Spleen (tissue), 11 donors: ENCODE results near the gene DKK3. TPM values are rescaled to one million over a fixed set of nuclear protein-coding genes. Genes with fewer than 3 reads are reported as not detected.

Experiments used
- DNase-seq: peaks from one replicate; pipeline ENCODE4 v3.0.0-alpha.2; 2020
- H3K27ac ChIP-seq, 8 donors: fragments of 200-600 bp; sonication (generic) in 7 of 8; 1 replicate in 4 of 8; 2 replicates in 4 of 8; pipeline versions ENCODE4 v1.5.0 to v1.8.0; 2016 to 2021; ENCODE audit warnings: inconsistent platforms in 4 of 8, mild to moderate bottlenecking in 4 of 8, moderate library complexity in 1 of 8
- H3K27me3 ChIP-seq, 7 donors: fragments of 200-600 bp; sonication (generic) in 6 of 7; replicated peaks in 1 of 7; 1 replicate in 4 of 7; 2 replicates in 3 of 7; pipeline versions ENCODE4 v1.5.0 to v1.8.0; 2016 to 2021; ENCODE audit warnings: inconsistent platforms in 3 of 7, mild to moderate bottlenecking in 1 of 7
- H3K36me3 ChIP-seq, 6 donors: fragments of 200-600 bp; sonication (generic) in 5 of 6; 1 replicate in 4 of 6; 2 replicates in 2 of 6; pipeline versions ENCODE4 v1.5.0 to v1.8.0; 2016 to 2021; ENCODE audit warnings: inconsistent platforms in 2 of 6
- H3K4me1 ChIP-seq, 6 donors: fragments of 200-600 bp; sonication (generic) in 5 of 6; 1 replicate in 3 of 6; 2 replicates in 3 of 6; pipeline versions ENCODE4 v1.5.0 to v1.8.0; 2016 to 2021; ENCODE audit warnings: inconsistent platforms in 3 of 6
- H3K4me3 ChIP-seq, 8 donors: fragments of 200-600 bp; sonication (generic) in 7 of 8; 1 replicate in 4 of 8; 2 replicates in 4 of 8; pipeline versions ENCODE4 v1.5.0 to v1.8.0; 2016 to 2021; ENCODE audit warnings: inconsistent platforms in 4 of 8, mild to moderate bottlenecking in 4 of 8, moderate library complexity in 2 of 8
- H3K9me3 ChIP-seq, 8 donors: fragments of 200-600 bp; sonication (generic) in 7 of 8; 1 replicate in 4 of 8; 2 replicates in 4 of 8; pipeline versions ENCODE4 v1.5.0 to v1.8.0; 2016 to 2021; ENCODE audit warnings: inconsistent platforms in 4 of 8
- CTCF ChIP-seq, 11 experiments: fragments of 200-600 bp in 7 of 11; fragments of 450-650 bp in 4 of 11; sonication (generic) in 4 of 11; IDR thresholded peaks in 8 of 11; conservative IDR thresholded peaks in 3 of 11; 1 replicate in 7 of 11; 2 replicates in 4 of 11; pipeline versions ENCODE4 v1.4.0 to v1.8.0; 2016 to 2021; ENCODE audit warnings: antibody characterized with exemption in 11 of 11, inconsistent platforms in 4 of 11, mild to moderate bottlenecking in 1 of 11
- POLR2A ChIP-seq, 3 donors: fragments of 450-650 bp; IDR thresholded peaks; one replicate each; pipeline ENCODE4 v1.5.1; 2017; ENCODE audit warnings: antibody characterized with exemption in 3 of 3, mild to moderate bottlenecking in 1 of 3
- POLR2AphosphoS5 ChIP-seq, 3 donors: sonication (generic); formaldehyde crosslinking; IDR thresholded peaks; one replicate each; pipeline ENCODE4 v1.5.1; 2017; ENCODE audit warnings: antibody characterized with exemption in 3 of 3
- WGBS, 5 donors: extraction: QIAGEN DNeasy Blood & Tissue Kit in 3 of 5; methylation state at CpG; one replicate each; pipeline versions ENCODE4 v1.1.5 to v1.1.7; 2013 to 2018; 5-methylcytosine and 5-hydroxymethylcytosine counted together
- intact Hi-C: fragments of 100-400 bp; cut with DNase I; formaldehyde crosslinking; loops from one replicate; pipeline ENCODE4 v1.15.0; 2023; ENCODE audit warnings: low total_unique reads
- polyA plus RNA-seq, 3 donors: library from polyadenylated mRNA; stranded (reverse); fragments of 200-250 nt; gene quantifications; one replicate each; pipeline ENCODE4 v1.2.1, GENCODE V29; 2013
- total RNA-seq, 7 donors: library from RNA; depleted of rRNA in 3 of 7; stranded (reverse); fragments of >200 nt in 3 of 7; fragmentation: NEBNext Ultra II Directional in 4 of 7; extraction: Animal tissue kit (Norgen Biotek cat#: 25700) in 4 of 7; gene quantifications; one replicate each; pipeline versions ENCODE4 v1.1.0 to v1.2.1, GENCODE V29; 2016 to 2021
- donor health status: healthy with polysubstance abuse.
- donor health status: DM: no; HTN: no; CAD: no; lungs with moderate emphysema.
- donor health status: DM: no; HTN: no; CAD: no.
- donor health status: Bipolar disorder and iron deficiency.
- donor health status: healthy.
- donor health status: DM: no; HTN: no; CAD: no.
- donor health status: DM: yes; HTN: yes; CAD: no.

The DKK3 gene
- total and polyA plus RNA-seq, 10 donors: 8.6 to 111 (median 45.9) TPM

GRCh38 chr11:11963067-11963466 lies 45.4 kb downstream of the DKK3 start:
- WGBS, 5 donors: 85 to 91% (median 88%) methylated on average over 7 of the region's 7 CpGs

GRCh38 chr11:11961399-11962028 lies 46.9 kb downstream of the DKK3 start:
- H3K27me3 ChIP-seq: peaks cover 0 to 10% (median 0%) of the 10 kb centered on the region in 7 donors
- no peak overlapping the region for H3K4me3 ChIP-seq
- peak overlapping the region in 1 of 8 donors; percentile 56 for H3K27ac ChIP-seq
- H3K9me3 ChIP-seq: no peaks in the 10 kb centered on the region
- intact Hi-C loops: no loop called here
- H3K36me3 ChIP-seq: peaks cover 0 to 24% (median 8%) of the 10 kb centered on the region in 6 donors
- 88 to 98% (median 96%) methylated on average over 3 of the region's 3 CpGs for WGBS, 5 donors
- peak; percentile 23 for DNase-seq
- no peak for TF ChIP-seq POLR2A (IDR thresholded peaks at IDR 0.05)
- TF ChIP-seq CTCF (IDR thresholded peaks at IDR 0.05 in 8 of 11, conservative IDR thresholded peaks at IDR 0.05 in 3 of 11): no peak
- TF ChIP-seq POLR2AphosphoS5 (IDR thresholded peaks at IDR 0.05): no peak
- peaks cover 0 to 20% (median 5%) of the 10 kb centered on the region in 6 donors for H3K4me1 ChIP-seq

More at GRCh38 chr11:11963067-11963466, 45.4 kb downstream of the DKK3 start:
- TF ChIP-seq CTCF (IDR thresholded peaks at IDR 0.05 in 8 of 11, conservative IDR thresholded peaks at IDR 0.05 in 3 of 11): no peak
- TF ChIP-seq POLR2A (IDR thresholded peaks at IDR 0.05): no peak
- TF ChIP-seq POLR2AphosphoS5 (IDR thresholded peaks at IDR 0.05): no peak
- Histone ChIP-seq H3K4me3 (no peak overlapping the region), H3K36me3 (peaks cover 0 to 9% (median 3%) of the 10 kb centered on the region in 6 donors), H3K27me3 (peaks cover 0 to 10% (median 0%) of the 10 kb centered on the region in 7 donors), H3K4me1 (peaks cover 0 to 20% (median 5%) of the 10 kb centered on the region in 6 donors), H3K27ac (no peak overlapping the region), H3K9me3 (no peaks in the 10 kb centered on the region)
- no peak for DNase-seq
- intact Hi-C loops: no loop called here

- 81 to 94% (median 87%) methylated on average over 1 of the region's 1 CpG for WGBS, 5 donors
- Histone ChIP-seq H3K4me1 (peaks cover 0 to 20% (median 5%) of the 10 kb centered on the region in 6 donors), H3K36me3 (peaks cover 0 to 32% (median 16%) of the 10 kb centered on the region in 6 donors), H3K27ac (peak overlapping the region in 1 of 8 donors; percentile 56), H3K9me3 (no peaks in the 10 kb centered on the region), H3K4me3 (no peak overlapping the region), H3K27me3 (peaks cover 0 to 10% (median 0%) of the 10 kb centered on the region in 7 donors)
- no peak for DNase-seq
- TF ChIP-seq CTCF (IDR thresholded peaks at IDR 0.05 in 8 of 11, conservative IDR thresholded peaks at IDR 0.05 in 3 of 11): no peak
- intact Hi-C loops: no loop called here
Observed at GRCh38 chr11:11960687-11961086, 47.7 kb downstream of the DKK3 start.

GRCh38 chr11:11959601-11960000 lies 48.8 kb downstream of the DKK3 start:
- H3K9me3 ChIP-seq: no peaks in the 10 kb centered on the region
- H3K27ac ChIP-seq: peak overlapping the region in 1 of 8 donors; percentile 56
- no peaks in the 10 kb centered on the region for H3K27me3 ChIP-seq
- intact Hi-C loops: no loop called here
- TF ChIP-seq POLR2AphosphoS5 (IDR thresholded peaks at IDR 0.05): no peak
- TF ChIP-seq POLR2A (IDR thresholded peaks at IDR 0.05): no peak
- no peak for TF ChIP-seq CTCF (IDR thresholded peaks at IDR 0.05 in 8 of 11, conservative IDR thresholded peaks at IDR 0.05 in 3 of 11)
- peaks cover 2 to 43% (median 27%) of the 10 kb centered on the region in 6 donors for H3K36me3 ChIP-seq
- DNase-seq: no peak
- H3K4me3 ChIP-seq: no peak overlapping the region
- H3K4me1 ChIP-seq: peaks cover 0 to 20% (median 5%) of the 10 kb centered on the region in 6 donors
